ENCODE results near the gene PRKCG. TPM values are rescaled to one million over a fixed set of nuclear protein-coding genes. Genes with fewer than 3 reads are reported as not detected.

The PRKCG gene
- total and polyA plus RNA-seq, 12 donors = not detected

GRCh38 chr19:53907690-53908089 lies 25.7 kb downstream of the PRKCG start:
- Histone ChIP-seq H3K27me3 (peaks cover 55% of the 10 kb centered on the region), H3K9me3 (replicated peaks in 1 of 3) (no peaks in the 10 kb centered on the region), H3K36me3 (replicated peaks in 1 of 2) (no peaks in the 10 kb centered on the region), H3K4me3 (no peak overlapping the region), H3K27ac (no peak overlapping the region), H3K4me1 (replicated peaks in 1 of 2) (no peaks in the 10 kb centered on the region)
- WGBS, 4 donors = 8 to 25% (median 14%) methylated on average over 9 to 17 of the region's 17 CpGs
- DNase-seq = no peak
- intact Hi-C loops (cut with DNase I) = loop anchor here in 1 of 2 donors (5.0 kb wide), 1 partner anchor 115 kb away; no protein-coding TSS in a partner anchor
- no peak for TF ChIP-seq POLR2A (IDR thresholded peaks at IDR 0.05)
- TF ChIP-seq CTCF (IDR thresholded peaks at IDR 0.05) = no peak

GRCh38 chr19:53908106-53908934 lies 26.3 kb downstream of the PRKCG start:
- TF ChIP-seq POLR2A (IDR thresholded peaks at IDR 0.05) (no peak), CTCF (IDR thresholded peaks at IDR 0.05) (no peak)
- peak in 4 of 7 donors; percentile 22 to 51 (median 33) for DNase-seq
- H3K9me3 ChIP-seq (replicated peaks in 1 of 3) = no peaks in the 10 kb centered on the region
- H3K27ac ChIP-seq = no peak overlapping the region
- peaks cover 60% of the 10 kb centered on the region for H3K27me3 ChIP-seq
- no peaks in the 10 kb centered on the region for H3K4me1 ChIP-seq (replicated peaks in 1 of 2)
- H3K4me3 ChIP-seq = no peak overlapping the region
- intact Hi-C loops (cut with DNase I) = loop anchor here in 1 of 2 donors (5.0 kb wide), 1 partner anchor 114 kb away; no protein-coding TSS in a partner anchor
- no peaks in the 10 kb centered on the region for H3K36me3 ChIP-seq (replicated peaks in 1 of 2)
- 1 to 3% (median 2%) methylated on average over 6 to 51 of the region's 51 CpGs for WGBS, 4 donors

GRCh38 chr19:53908935-53909415 lies 27.0 kb downstream of the PRKCG start, which contains the start of gene CACNG7:
Gene CACNG7 (plus strand): TSS chr19:53909278. CDS start chr19:53912832, 3,554 bp downstream.
- Histone ChIP-seq H3K4me1 (replicated peaks in 1 of 2) (no peaks in the 10 kb centered on the region), H3K4me3 (no peak within 1 kb of the TSS), H3K9me3 (replicated peaks in 1 of 3) (no peaks in the 10 kb centered on the region), H3K36me3 (replicated peaks in 1 of 2) (no peaks in the 10 kb centered on the region), H3K27ac (no peak within 1 kb of the TSS), H3K27me3 (peaks cover 60% of the 10 kb centered on the region)
- DNase-seq = no peak
- intact Hi-C loops (cut with DNase I) = loop anchor here in 1 of 2 donors (5.0 kb wide), 1 partner anchor 113 kb away; no protein-coding TSS in a partner anchor
- 1 to 4% (median 2%) methylated on average over 7 to 28 of the region's 28 CpGs for WGBS, 4 donors
- TF ChIP-seq CTCF (IDR thresholded peaks at IDR 0.05) (no peak), POLR2A (IDR thresholded peaks at IDR 0.05) (no peak)

GRCh38 chr19:53909471-53910169 lies 27.6 kb downstream of the PRKCG start:
- no peak overlapping the region for H3K4me3 ChIP-seq
- no peaks in the 10 kb centered on the region for H3K9me3 ChIP-seq (replicated peaks in 1 of 3)
- H3K27ac ChIP-seq = no peak overlapping the region
- no peaks in the 10 kb centered on the region for H3K36me3 ChIP-seq (replicated peaks in 1 of 2)
- TF ChIP-seq CTCF (IDR thresholded peaks at IDR 0.05) (no peak), POLR2A (IDR thresholded peaks at IDR 0.05) (no peak)
- H3K4me1 ChIP-seq (replicated peaks in 1 of 2) = no peaks in the 10 kb centered on the region
- 1 to 5% (median 1%) methylated on average over 23 to 47 of the region's 47 CpGs for WGBS, 4 donors
- no peak for DNase-seq
- intact Hi-C loops (cut with DNase I) = loop anchor here in 1 of 2 donors (5.0 kb wide), 1 partner anchor 113 kb away; no protein-coding TSS in a partner anchor
- H3K27me3 ChIP-seq = peaks cover 60% of the 10 kb centered on the region
